HG03457 (cell line): ENCODE measurements around the gene PGPEP1.
"Not testable (repeated sequence)": the region's sequence is repeated elsewhere in the genome, so short reads cannot be mapped to it uniquely, and the experiment has no call there.

Experiments used
- ATAC-seq: cut with Tn5 transposase; IDR thresholded peaks from one replicate; pipeline ENCODE4 v1.9.1; 2021; ENCODE audit warnings: moderate number of reproducible peaks; ENCODE audit not compliant: unreplicated experiment

PGPEP1 gene

GRCh38 chr19:18330868-18331267 lies 9.5 kb upstream of the PGPEP1 start:
- no peak for ATAC-seq

- no peak for ATAC-seq
Measured at GRCh38 chr19:18332917-18333530, 7.4 kb upstream of the PGPEP1 start.

- ATAC-seq = no peak
Measured at GRCh38 chr19:18333680-18334079, 6.7 kb upstream of the PGPEP1 start.

GRCh38 chr19:18336121-18336520 lies 4.3 kb upstream of the PGPEP1 start:
- no peak for ATAC-seq

GRCh38 chr19:18338541-18338940 lies 1.9 kb upstream of the PGPEP1 start:
- no peak for ATAC-seq

- ATAC-seq = no peak
Measured at GRCh38 chr19:18339723-18340122, 675 bp upstream of the PGPEP1 start.

GRCh38 chr19:18340990-18341868 lies 831 bp downstream of the PGPEP1 start:
- no peak for ATAC-seq

GRCh38 chr19:18342090-18342632 lies 1.8 kb downstream of the PGPEP1 start:
- no peak for ATAC-seq

- no peak for ATAC-seq
Measured at GRCh38 chr19:18344582-18344950, 4.2 kb downstream of the PGPEP1 start.

GRCh38 chr19:18345296-18345695 lies 4.9 kb downstream of the PGPEP1 start:
- ATAC-seq = no peak

GRCh38 chr19:18346091-18346490 lies 5.7 kb downstream of the PGPEP1 start:
- no peak for ATAC-seq

GRCh38 chr19:18348171-18348570 lies 7.8 kb downstream of the PGPEP1 start:
- no peak for ATAC-seq

GRCh38 chr19:18348818-18349339 lies 8.5 kb downstream of the PGPEP1 start:
- ATAC-seq = not testable (repeated sequence)

- no peak for ATAC-seq
Measured at GRCh38 chr19:18349524-18350128, 9.2 kb downstream of the PGPEP1 start.

- no peak for ATAC-seq
Measured at GRCh38 chr19:18350490-18350889, 10.1 kb downstream of the PGPEP1 start.

- no peak for ATAC-seq
Measured at GRCh38 chr19:18351544-18351943, 11.1 kb downstream of the PGPEP1 start.

- ATAC-seq = no peak
Measured at GRCh38 chr19:18353378-18354005, 13.1 kb downstream of the PGPEP1 start.

- ATAC-seq = not testable (repeated sequence)
Measured at GRCh38 chr19:18354743-18355142, 14.3 kb downstream of the PGPEP1 start.

- no peak for ATAC-seq
Measured at GRCh38 chr19:18357041-18357440, 16.6 kb downstream of the PGPEP1 start.

GRCh38 chr19:18361646-18362045 lies 21.2 kb downstream of the PGPEP1 start:
- no peak for ATAC-seq

GRCh38 chr19:18362934-18363542 lies 22.6 kb downstream of the PGPEP1 start:
- ATAC-seq = no peak
